Uterus (tissue), 4 donors: ENCODE results near the gene KRTAP9-8. TPM values are rescaled to one million over a fixed set of nuclear protein-coding genes. Genes with fewer than 3 reads are reported as not detected.
"Not testable (repeated sequence)": the region's sequence is repeated elsewhere in the genome, so short reads cannot be mapped to it uniquely, and the experiment has no call there.

Experiments used
- DNase-seq, 2 donors: peaks; one replicate each; pipeline ENCODE4 v3.0.0-alpha.2; 2019 to 2020
- H3K27ac ChIP-seq, 2 donors: fragments of 200-600 bp; sonication (generic); 1 replicate in 1 of 2; 2 replicates in 1 of 2; pipeline ENCODE4 v1.5.1; 2016 to 2018
- H3K27me3 ChIP-seq, 2 donors: fragments of 200-600 bp; sonication (generic); one replicate each; pipeline ENCODE4 v1.5.1; 2018 to 2019; ENCODE audit warnings: control low read depth in 1 of 2
- H3K36me3 ChIP-seq, 2 donors: fragments of 200-600 bp; sonication (generic); one replicate each; pipeline ENCODE4 v1.5.1; 2019; ENCODE audit warnings: control low read depth in 1 of 2
- H3K4me1 ChIP-seq, 2 donors: fragments of 200-600 bp; sonication (generic); one replicate each; pipeline ENCODE4 v1.5.1; 2018 to 2019; ENCODE audit warnings: control low read depth in 1 of 2
- H3K4me3 ChIP-seq, 2 donors: fragments of 200-600 bp; sonication (generic); 1 replicate in 1 of 2; 2 replicates in 1 of 2; pipeline ENCODE4 v1.5.1; 2018 to 2019; ENCODE audit warnings: mild to moderate bottlenecking in 1 of 2
- H3K9me3 ChIP-seq, 2 donors: fragments of 200-600 bp; sonication (generic); one replicate each; pipeline ENCODE4 v1.5.1; 2019; ENCODE audit warnings: control low read depth in 1 of 2
- CTCF ChIP-seq, 4 experiments: fragments of 200-600 bp in 2 of 4; fragments of 450-650 bp in 2 of 4; sonication (generic) in 2 of 4; IDR thresholded peaks; one replicate each; pipeline ENCODE4 v1.5.1; 2016 to 2019; ENCODE audit warnings: antibody characterized with exemption in 4 of 4, mild to moderate bottlenecking in 2 of 4, moderate library complexity in 1 of 4
- POLR2A ChIP-seq, 2 donors: fragments of 450-650 bp; IDR thresholded peaks; one replicate each; pipeline ENCODE4 v1.6.1; 2016; ENCODE audit warnings: antibody characterized with exemption in 2 of 2, mild to moderate bottlenecking in 1 of 2, moderate library complexity in 1 of 2
- intact Hi-C: fragments of 100-400 bp; cut with DNase I; formaldehyde crosslinking; loops from one replicate; pipeline ENCODE4 v1.15.1; 2023; ENCODE audit warnings: low total_unique reads
- total RNA-seq, 4 donors: library from RNA; depleted of rRNA in 3 of 4; stranded (reverse); fragments of >200 nt in 3 of 4; gene quantifications; one replicate each; pipeline versions ENCODE4 v1.1.0 to v1.2.4, GENCODE V29; 2014 to 2023
- donor health status: DM: yes; HTN: yes; CAD: no.

KRTAP9-8 gene
- not detected for total RNA-seq

- H3K27ac ChIP-seq, H3K4me3 ChIP-seq, DNase-seq, H3K4me1 ChIP-seq, intact Hi-C loops, H3K36me3 ChIP-seq, H3K9me3 ChIP-seq, H3K27me3 ChIP-seq: not testable (repeated sequence)
These were observed at the start of gene KRTAP9-8 for GRCh38 chr17:41237949-41238437. TSS of gene KRTAP9-8 (plus strand) at chr17:41237999. CDS start at chr17:41238052, 53 bp downstream.

GRCh38 chr17:41189837-41190318 lies 47.9 kb upstream of the KRTAP9-8 start, which contains the start of gene KRTAP9-1:
TSS of gene KRTAP9-1 (plus strand) at chr17:41189887. CDS start at chr17:41189887, 0 bp downstream.
- H3K27me3 ChIP-seq, H3K27ac ChIP-seq, DNase-seq, H3K36me3 ChIP-seq, intact Hi-C loops, H3K9me3 ChIP-seq, H3K4me3 ChIP-seq, H3K4me1 ChIP-seq: not testable (repeated sequence)

- intact Hi-C loops: no loop called here
- Histone ChIP-seq H3K27me3 (no peaks in the 10 kb centered on the region), H3K4me3 (no peak overlapping the region), H3K9me3 (no peaks in the 10 kb centered on the region), H3K27ac (no peak overlapping the region), H3K4me1 (no peaks in the 10 kb centered on the region), H3K36me3 (no peaks in the 10 kb centered on the region)
- DNase-seq: no peak
- TF ChIP-seq POLR2A (IDR thresholded peaks at IDR 0.05) (no peak), CTCF (IDR thresholded peaks at IDR 0.05) (no peak)
These were observed 47.5 kb upstream of the KRTAP9-8 start for GRCh38 chr17:41190328-41190727.

GRCh38 chr17:41196068-41196467 lies 41.7 kb upstream of the KRTAP9-8 start:
- DNase-seq: no peak
- intact Hi-C loops: no loop called here
- Histone ChIP-seq H3K27ac (no peak overlapping the region), H3K27me3 (no peaks in the 10 kb centered on the region), H3K4me3 (no peak overlapping the region), H3K4me1 (no peaks in the 10 kb centered on the region), H3K36me3 (no peaks in the 10 kb centered on the region), H3K9me3 (no peaks in the 10 kb centered on the region)
- TF ChIP-seq POLR2A (IDR thresholded peaks at IDR 0.05) (no peak), CTCF (IDR thresholded peaks at IDR 0.05) (no peak)

GRCh38 chr17:41199421-41200078 lies 38.2 kb upstream of the KRTAP9-8 start:
- Histone ChIP-seq H3K4me1 (no peaks in the 10 kb centered on the region), H3K27me3 (no peaks in the 10 kb centered on the region), H3K27ac (no peak overlapping the region), H3K9me3 (no peaks in the 10 kb centered on the region), H3K4me3 (no peak overlapping the region), H3K36me3 (no peaks in the 10 kb centered on the region)
- TF ChIP-seq CTCF (IDR thresholded peaks at IDR 0.05) (no peak), POLR2A (IDR thresholded peaks at IDR 0.05) (no peak)
- DNase-seq: no peak
- intact Hi-C loops: no loop called here

- TF ChIP-seq POLR2A (IDR thresholded peaks at IDR 0.05): no peak
- no peak for TF ChIP-seq CTCF (IDR thresholded peaks at IDR 0.05)
- Histone ChIP-seq H3K4me1 (no peaks in the 10 kb centered on the region), H3K9me3 (no peaks in the 10 kb centered on the region), H3K36me3 (no peaks in the 10 kb centered on the region), H3K4me3 (no peak overlapping the region), H3K27ac (no peak overlapping the region), H3K27me3 (no peaks in the 10 kb centered on the region)
- no peak for DNase-seq
- intact Hi-C loops: no loop called here
These were observed 25.8 kb upstream of the KRTAP9-8 start for GRCh38 chr17:41211845-41212466.
